ENCODE data around the gene CSRP2.

Gene CSRP2

DNA sequence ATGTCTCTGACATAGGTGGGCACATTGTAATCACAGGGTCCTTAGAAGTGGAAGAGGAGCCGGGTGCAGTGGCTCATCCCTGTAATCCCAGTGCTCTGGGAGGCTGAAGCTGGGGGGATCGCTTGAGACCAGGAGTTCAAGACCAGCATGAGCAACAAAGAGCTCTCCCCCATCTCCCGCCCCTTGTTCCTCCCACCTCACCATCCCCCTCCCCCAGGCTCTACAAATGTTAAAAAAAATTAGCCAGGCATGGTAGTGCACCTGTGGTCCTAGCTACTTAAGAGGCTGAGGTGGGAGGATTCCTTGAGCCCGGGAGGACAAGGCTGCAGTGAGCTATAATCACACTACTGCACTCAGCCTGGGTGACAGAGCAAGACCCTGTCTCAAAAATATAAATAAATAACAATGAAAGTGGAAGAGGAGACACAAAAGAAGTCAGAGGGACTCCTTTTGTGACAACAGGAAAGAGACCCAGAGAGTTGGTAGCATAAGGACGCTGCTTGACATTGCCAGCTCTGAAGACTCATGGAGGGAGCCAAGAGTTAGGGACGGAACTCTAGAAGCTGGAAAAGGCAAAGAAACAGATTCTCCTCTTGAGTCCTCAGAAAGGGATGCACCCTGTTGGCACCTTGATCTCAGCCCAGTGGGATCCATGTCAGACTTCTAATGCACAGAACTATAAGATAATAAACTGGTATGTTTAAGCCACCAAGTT lies 29.6 kb upstream of the CSRP2 start:
- no peak overlapping the region for H3K27ac ChIP-seq
- TF ChIP-seq ZFX (IDR thresholded peaks at IDR 0.05), result no peak
- TF ChIP-seq, protein P1, sequence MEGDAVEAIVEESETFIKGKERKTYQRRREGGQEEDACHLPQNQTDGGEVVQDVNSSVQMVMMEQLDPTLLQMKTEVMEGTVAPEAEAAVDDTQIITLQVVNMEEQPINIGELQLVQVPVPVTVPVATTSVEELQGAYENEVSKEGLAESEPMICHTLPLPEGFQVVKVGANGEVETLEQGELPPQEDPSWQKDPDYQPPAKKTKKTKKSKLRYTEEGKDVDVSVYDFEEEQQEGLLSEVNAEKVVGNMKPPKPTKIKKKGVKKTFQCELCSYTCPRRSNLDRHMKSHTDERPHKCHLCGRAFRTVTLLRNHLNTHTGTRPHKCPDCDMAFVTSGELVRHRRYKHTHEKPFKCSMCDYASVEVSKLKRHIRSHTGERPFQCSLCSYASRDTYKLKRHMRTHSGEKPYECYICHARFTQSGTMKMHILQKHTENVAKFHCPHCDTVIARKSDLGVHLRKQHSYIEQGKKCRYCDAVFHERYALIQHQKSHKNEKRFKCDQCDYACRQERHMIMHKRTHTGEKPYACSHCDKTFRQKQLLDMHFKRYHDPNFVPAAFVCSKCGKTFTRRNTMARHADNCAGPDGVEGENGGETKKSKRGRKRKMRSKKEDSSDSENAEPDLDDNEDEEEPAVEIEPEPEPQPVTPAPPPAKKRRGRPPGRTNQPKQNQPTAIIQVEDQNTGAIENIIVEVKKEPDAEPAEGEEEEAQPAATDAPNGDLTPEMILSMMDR (conservative IDR thresholded peaks at IDR 0.05), result no peak

- TF ChIP-seq, protein P1 (conservative IDR thresholded peaks at IDR 0.05), result no peak
- TF ChIP-seq ZFX (IDR thresholded peaks at IDR 0.05), result no peak
- no peak overlapping the region for H3K27ac ChIP-seq
Observed at GRCh38 chr12:76901628-76902380, 23.0 kb upstream of the CSRP2 start.

- no peak for TF ChIP-seq ZFX (IDR thresholded peaks at IDR 0.05)
- TF ChIP-seq, protein P1 (conservative IDR thresholded peaks at IDR 0.05), result no peak
- H3K27ac ChIP-seq, result no peak overlapping the region
Observed at GRCh38 chr12:76899522-76899921, 20.7 kb upstream of the CSRP2 start.

- TF ChIP-seq ZFX (IDR thresholded peaks at IDR 0.05), result no peak
- TF ChIP-seq, protein P1 (conservative IDR thresholded peaks at IDR 0.05), result no peak
- H3K27ac ChIP-seq, result no peak overlapping the region
Observed at GRCh38 chr12:76898442-76898841, 19.6 kb upstream of the CSRP2 start.

- no peak overlapping the region for H3K27ac ChIP-seq
- TF ChIP-seq, protein P1 (conservative IDR thresholded peaks at IDR 0.05), result no peak
- TF ChIP-seq ZFX (IDR thresholded peaks at IDR 0.05), result no peak
Observed at GRCh38 chr12:76896274-76896673, 17.5 kb upstream of the CSRP2 start.

DNA sequence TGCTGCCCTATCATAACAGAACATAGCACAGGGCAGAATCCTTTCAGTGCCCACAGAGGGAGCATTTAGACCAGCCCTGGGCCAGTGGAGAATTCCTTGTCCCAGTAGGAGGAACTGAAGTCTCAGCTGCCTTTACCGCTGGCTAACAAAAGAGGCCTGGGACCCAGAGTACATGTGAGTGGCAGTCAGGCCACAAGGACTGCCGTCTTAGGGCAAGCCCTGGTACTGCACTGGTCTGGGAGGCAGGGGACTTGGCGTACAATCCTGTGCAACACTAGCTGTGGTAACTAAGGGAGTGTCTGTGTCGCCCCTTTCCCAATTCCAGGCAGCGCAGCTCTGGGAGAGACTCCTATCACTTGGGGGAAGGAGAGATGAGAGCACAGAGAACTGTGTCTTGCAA lies 17.0 kb upstream of the CSRP2 start:
- TF ChIP-seq ZFX (IDR thresholded peaks at IDR 0.05), result no peak
- TF ChIP-seq, protein P1 (conservative IDR thresholded peaks at IDR 0.05), result no peak

GRCh38 chr12:76891609-76892008 lies 12.8 kb upstream of the CSRP2 start:
- H3K27ac ChIP-seq, result no peak overlapping the region
- no peak for TF ChIP-seq ZFX (IDR thresholded peaks at IDR 0.05)
- TF ChIP-seq, protein P1 (conservative IDR thresholded peaks at IDR 0.05), result no peak

More for the DNA sequence above, 17.0 kb upstream of the CSRP2 start:
- H3K27ac ChIP-seq, result no peak overlapping the region
